ENCODE results near the gene STXBP5L.
A peak's percentile ranks its signal among the peaks of the same experiment; 100 is the strongest.

STXBP5L gene

GRCh38 chr3:121430664-121431215, 522.7 kb downstream of the STXBP5L start:
- ATAC-seq, result no peak
- no peak for TF ChIP-seq PATZ1 (CRISPR knock-in tag; IDR thresholded peaks at IDR 0.05; ENCODE audit: borderline replicate concordance)
- TF ChIP-seq ISL1 (CRISPR knock-in tag; IDR thresholded peaks at IDR 0.05), result no peak
- TF ChIP-seq CREB5 (CRISPR knock-in tag; IDR thresholded peaks at IDR 0.05; ENCODE audit: low read depth), result no peak
- no peak for TF ChIP-seq ZNF8 (CRISPR knock-in tag; IDR thresholded peaks at IDR 0.05)
- TF ChIP-seq PPARA (CRISPR knock-in tag; IDR thresholded peaks at IDR 0.05; ENCODE audit: borderline replicate concordance), result no peak
- TF ChIP-seq TOX (CRISPR knock-in tag; IDR thresholded peaks at IDR 0.05; ENCODE audit: borderline replicate concordance), result no peak
- no peak for TF ChIP-seq ZNF70 (CRISPR knock-in tag; IDR thresholded peaks at IDR 0.05)
- TF ChIP-seq POU6F1 (CRISPR knock-in tag; IDR thresholded peaks at IDR 0.05; ENCODE audit: borderline replicate concordance, low read depth), result no peak
- no peak for TF ChIP-seq TCF4 (CRISPR knock-in tag; IDR thresholded peaks at IDR 0.05; ENCODE audit: borderline replicate concordance)
- TF ChIP-seq GLIS3 (CRISPR knock-in tag; IDR thresholded peaks at IDR 0.05), result no peak
- no peak for TF ChIP-seq RARB (CRISPR knock-in tag; IDR thresholded peaks at IDR 0.05)
- TF ChIP-seq TSHZ2 (CRISPR knock-in tag; IDR thresholded peaks at IDR 0.05), result no peak
- TF ChIP-seq BACH2 (CRISPR knock-in tag; IDR thresholded peaks at IDR 0.05; ENCODE audit: borderline replicate concordance), result no peak

GRCh38 chr3:121431726-121432517, 523.9 kb downstream of the STXBP5L start:
- peak; percentile 49 for ATAC-seq
- TF ChIP-seq TOX (CRISPR knock-in tag; IDR thresholded peaks at IDR 0.05; ENCODE audit: borderline replicate concordance) (no peak), CSRNP3 (CRISPR knock-in tag; IDR thresholded peaks at IDR 0.05) (no peak), ZNF70 (CRISPR knock-in tag; IDR thresholded peaks at IDR 0.05) (no peak), GLIS3 (CRISPR knock-in tag; IDR thresholded peaks at IDR 0.05) (no peak), BACH2 (CRISPR knock-in tag; IDR thresholded peaks at IDR 0.05; ENCODE audit: borderline replicate concordance) (no peak), TCF4 (CRISPR knock-in tag; IDR thresholded peaks at IDR 0.05; ENCODE audit: borderline replicate concordance) (no peak), ZNF565 (CRISPR knock-in tag; conservative IDR thresholded peaks at IDR 0.05; ENCODE audit: low read depth) (no peak), PPARA (CRISPR knock-in tag; IDR thresholded peaks at IDR 0.05; ENCODE audit: borderline replicate concordance) (no peak)

- ATAC-seq, result no peak
- TF ChIP-seq CSDC2 (CRISPR knock-in tag; IDR thresholded peaks at IDR 0.05) (no peak), ZFP3 (CRISPR knock-in tag; IDR thresholded peaks at IDR 0.05) (no peak), CSRNP3 (CRISPR knock-in tag; IDR thresholded peaks at IDR 0.05) (no peak), ARNTL (CRISPR knock-in tag; IDR thresholded peaks at IDR 0.05; ENCODE audit: borderline replicate concordance, low read depth) (no peak), TOX (CRISPR knock-in tag; IDR thresholded peaks at IDR 0.05; ENCODE audit: borderline replicate concordance) (no peak), TSHZ2 (CRISPR knock-in tag; IDR thresholded peaks at IDR 0.05) (no peak)
Observed at GRCh38 chr3:121436074-121436473, 528.1 kb downstream of the STXBP5L start.

Data from SK-N-SH treated with all-trans-retinoic acid at 6 μM for 48 hours (cell line).